HEK293T (cell line): ENCODE data around the gene BRIP1.

ENCODE experiments used
- ARNT ChIP-seq: fragments of 450-650 bp; IDR thresholded peaks from 2 replicates; pipeline ENCODE4 v1.6.1; 2017; ENCODE audit warnings: mild to moderate bottlenecking
- BHLHE40 ChIP-seq: fragments of 450-650 bp; IDR thresholded peaks from 2 replicates; pipeline ENCODE4 v1.6.1; 2016; ENCODE audit warnings: mild to moderate bottlenecking, moderate library complexity, borderline replicate concordance
- CTBP1 ChIP-seq: fragments of 450-650 bp; IDR thresholded peaks from 2 replicates; pipeline ENCODE4 v1.6.1; 2016; ENCODE audit warnings: borderline replicate concordance
- FOXK2 ChIP-seq: fragments of 450-650 bp; IDR thresholded peaks from 2 replicates; pipeline ENCODE4 v1.6.1; 2016; ENCODE audit warnings: mild to moderate bottlenecking
- FOXM1 ChIP-seq: fragments of 450-650 bp; IDR thresholded peaks from 2 replicates; pipeline ENCODE4 v1.6.1; 2017; ENCODE audit warnings: mild to moderate bottlenecking, borderline replicate concordance
- L3MBTL2 ChIP-seq: fragments of 450-650 bp; conservative IDR thresholded peaks from 2 replicates; pipeline ENCODE4 v1.6.1; 2016; ENCODE audit warnings: mild to moderate bottlenecking
- SP1 ChIP-seq: fragments of 450-650 bp; IDR thresholded peaks from 2 replicates; pipeline ENCODE4 v1.6.1; 2017
- SUZ12 ChIP-seq: fragments of 450-650 bp; IDR thresholded peaks from 2 replicates; pipeline ENCODE4 v1.6.1; 2016; ENCODE audit warnings: mild to moderate bottlenecking
- TF ChIP-seq, protein P1 (sequence below): fragments of 450-650 bp; IDR thresholded peaks from 2 replicates; pipeline ENCODE4 v1.6.1; 2016

DNA sequence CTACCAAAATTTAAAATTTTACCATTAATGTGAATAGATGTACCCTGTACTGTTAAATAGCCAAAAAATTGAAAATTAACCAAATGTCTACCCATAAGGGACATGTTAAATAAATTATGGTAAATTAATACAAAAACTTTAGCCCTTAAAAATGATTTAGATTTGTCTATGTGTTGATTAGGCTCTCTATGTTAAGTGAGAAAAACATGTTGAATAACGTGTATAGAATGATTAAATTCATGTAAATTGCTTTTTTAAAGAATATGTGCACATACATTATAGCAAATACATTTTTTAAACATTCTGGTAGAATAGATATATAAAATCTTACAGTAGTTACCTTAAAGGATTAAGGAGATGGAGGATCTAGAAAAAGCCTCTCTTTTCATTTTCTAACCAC is 59.5 kb downstream of the BRIP1 start:
- TF ChIP-seq SUZ12 (no peak), BHLHE40 (no peak), FOXM1 (no peak), CTBP1 (no peak), L3MBTL2 (no peak), SP1 (no peak), ARNT (no peak), FOXK2 (no peak)
- TF ChIP-seq, protein P1, sequence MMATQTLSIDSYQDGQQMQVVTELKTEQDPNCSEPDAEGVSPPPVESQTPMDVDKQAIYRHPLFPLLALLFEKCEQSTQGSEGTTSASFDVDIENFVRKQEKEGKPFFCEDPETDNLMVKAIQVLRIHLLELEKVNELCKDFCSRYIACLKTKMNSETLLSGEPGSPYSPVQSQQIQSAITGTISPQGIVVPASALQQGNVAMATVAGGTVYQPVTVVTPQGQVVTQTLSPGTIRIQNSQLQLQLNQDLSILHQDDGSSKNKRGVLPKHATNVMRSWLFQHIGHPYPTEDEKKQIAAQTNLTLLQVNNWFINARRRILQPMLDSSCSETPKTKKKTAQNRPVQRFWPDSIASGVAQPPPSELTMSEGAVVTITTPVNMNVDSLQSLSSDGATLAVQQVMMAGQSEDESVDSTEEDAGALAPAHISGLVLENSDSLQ: no peak
